HG02763 (cell line): Measurements from ENCODE around the gene CISD3.

ENCODE experiments used
- ATAC-seq: cut with Tn5 transposase; IDR thresholded peaks from one replicate; pipeline ENCODE4 v1.9.1; 2021; ENCODE audit warnings: mild to moderate bottlenecking, moderate library complexity; ENCODE audit not compliant: unreplicated experiment

CISD3 gene

DNA sequence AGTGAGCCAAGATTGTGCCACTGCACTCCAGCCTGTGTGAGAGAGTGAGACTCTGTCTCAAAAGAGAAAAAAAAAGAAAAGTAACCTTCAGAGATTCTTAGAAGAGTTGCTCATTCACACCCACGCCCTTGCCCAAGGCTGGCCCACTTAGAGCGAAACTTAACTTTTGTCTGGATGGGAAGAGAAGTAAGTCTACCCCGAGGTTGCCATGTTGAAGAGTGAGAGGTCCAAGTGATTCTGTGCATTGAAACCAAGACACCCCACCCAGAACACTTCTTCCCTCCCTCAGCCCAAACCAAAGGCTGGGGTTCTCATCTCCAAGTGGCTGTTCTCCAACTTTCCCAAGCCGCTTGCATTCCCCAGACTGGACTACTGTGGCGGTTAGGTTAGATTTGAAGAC is 2.4 kb upstream of the CISD3 start:
- ATAC-seq: no peak

DNA sequence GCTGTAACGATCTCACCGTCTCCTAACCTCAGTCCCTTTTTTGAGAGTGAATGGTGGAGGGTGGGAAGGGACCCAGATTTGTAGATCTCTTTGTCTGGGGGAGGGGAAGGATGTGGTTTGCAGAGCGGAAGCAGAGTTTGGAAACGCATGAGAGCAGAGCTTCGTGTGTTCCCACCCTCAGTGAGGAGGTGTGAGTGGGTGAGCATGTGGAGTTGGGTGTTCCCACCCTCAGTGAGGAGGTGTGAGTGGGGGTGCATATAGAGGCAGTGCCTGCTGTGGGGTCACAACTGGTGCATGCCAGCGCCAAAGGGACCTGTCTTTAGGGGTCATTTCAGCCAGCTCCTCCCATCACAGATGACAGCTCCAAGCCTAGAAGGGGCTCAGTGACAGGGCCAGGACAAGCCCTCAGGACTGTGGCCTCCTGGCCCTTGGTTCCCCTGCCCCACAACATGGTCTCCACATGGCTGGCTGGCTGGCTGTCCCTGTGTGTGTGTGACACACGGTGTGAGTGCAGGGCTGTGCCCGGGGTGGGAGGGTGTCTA is 1.8 kb upstream of the CISD3 start:
- no peak for ATAC-seq

DNA sequence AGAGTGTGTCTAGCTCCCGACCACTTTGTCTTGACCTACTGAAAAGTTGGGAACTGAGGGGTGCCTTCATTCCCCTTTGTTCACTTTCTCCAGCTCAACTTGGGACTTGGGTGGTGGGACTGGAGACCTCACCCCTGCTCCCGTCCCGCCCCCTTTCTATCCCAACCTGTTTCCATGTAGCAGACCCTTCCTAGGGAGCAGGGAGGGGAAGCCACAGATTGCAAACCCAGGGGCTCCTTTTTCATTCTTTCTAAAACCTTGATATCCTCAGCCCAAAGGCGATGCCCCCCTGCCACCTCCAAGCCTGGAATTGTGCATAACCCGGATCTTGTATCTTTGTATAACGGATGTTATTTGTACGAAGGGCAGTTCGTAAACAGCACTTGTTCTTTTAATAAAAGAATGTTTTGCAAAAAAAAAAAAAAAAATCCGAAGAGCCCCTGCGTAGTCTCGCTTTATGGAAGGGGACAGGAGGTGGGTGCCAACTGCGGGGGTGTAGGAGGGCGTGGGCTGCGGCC is 714 bp upstream of the CISD3 start:
- no peak for ATAC-seq

DNA sequence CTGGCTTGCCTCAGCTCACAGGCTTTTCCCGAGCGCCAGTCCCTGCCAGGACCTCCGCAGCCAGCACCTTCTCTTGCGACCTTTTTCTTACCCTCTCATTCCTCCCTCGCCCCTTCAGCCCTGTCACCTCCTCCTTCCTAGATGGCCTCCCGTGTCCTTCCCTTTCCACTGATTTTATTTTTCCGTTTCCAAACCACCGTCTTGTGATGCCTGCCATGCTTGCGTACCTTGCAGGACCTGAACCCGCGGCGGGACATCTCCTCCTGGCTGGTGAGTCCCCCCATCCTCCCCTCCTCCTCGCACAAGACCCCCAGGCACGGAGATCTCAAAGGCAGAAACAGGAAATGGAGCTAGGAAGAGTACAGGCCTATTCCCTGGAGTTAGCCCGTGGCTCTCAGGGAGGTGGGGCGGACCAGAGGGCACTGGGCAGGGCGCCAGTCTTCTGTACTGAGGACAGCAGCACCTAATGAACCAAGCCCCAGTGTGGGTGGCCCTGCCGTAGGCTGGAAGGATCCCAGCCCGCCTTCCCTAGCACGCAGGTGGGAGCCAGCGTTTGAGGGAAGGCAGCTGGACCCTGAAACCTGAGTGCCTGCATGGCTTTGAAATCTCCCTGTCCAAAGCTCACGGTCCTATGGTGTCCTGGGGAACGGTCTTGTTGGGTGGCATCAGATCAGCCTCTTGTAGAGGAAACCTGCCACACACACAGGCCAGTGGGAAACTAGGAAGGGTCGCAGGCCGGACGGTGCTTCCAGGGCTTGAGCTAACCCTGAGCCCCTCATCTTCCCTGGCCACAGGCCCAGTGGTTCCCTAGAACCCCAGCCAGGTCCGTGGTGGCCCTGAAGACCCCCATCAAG is 612 bp downstream of the CISD3 start:
- ATAC-seq: no peak

GRCh38 chr17:38731526-38732294 is 1.6 kb downstream of the CISD3 start:
- ATAC-seq: no peak

- no peak for ATAC-seq
These were observed 2.5 kb downstream of the CISD3 start for GRCh38 chr17:38732376-38733281.

- ATAC-seq: no peak
These were observed 3.3 kb downstream of the CISD3 start for GRCh38 chr17:38733282-38733981.

- ATAC-seq: no peak
These were observed 4.1 kb downstream of the CISD3 start for GRCh38 chr17:38733982-38734973.

GRCh38 chr17:38735161-38735997 is 5.2 kb downstream of the CISD3 start:
- ATAC-seq: no peak

DNA sequence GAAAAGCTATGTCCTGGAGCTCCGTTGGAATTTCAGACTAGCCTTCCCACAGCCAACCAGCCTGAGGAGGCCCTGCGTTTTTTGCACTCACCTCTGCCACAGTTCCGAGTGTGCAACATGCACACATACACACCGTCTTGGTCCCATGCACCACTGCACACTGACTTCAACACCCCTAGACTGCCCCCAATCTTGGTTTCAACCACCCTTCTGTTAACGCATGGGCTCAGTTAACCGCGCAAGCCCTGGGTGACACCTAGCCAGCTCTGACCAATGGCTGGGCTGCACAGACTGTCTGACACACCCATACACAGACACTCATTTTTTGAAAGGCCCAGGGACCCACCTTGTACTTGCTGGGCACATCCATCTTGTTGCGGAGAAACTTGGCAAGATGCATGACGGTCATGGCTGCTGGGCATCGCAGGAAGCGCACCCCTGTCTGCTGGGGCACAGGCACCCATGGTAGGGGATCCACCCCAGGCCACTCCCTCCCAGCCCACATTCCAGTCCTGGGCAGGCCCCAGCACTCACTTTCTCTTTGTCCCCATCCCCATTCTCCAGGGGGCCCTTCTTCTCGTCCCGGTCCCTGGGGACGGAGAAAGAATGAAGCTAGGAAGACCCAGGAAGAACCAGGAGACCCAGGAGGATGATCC is 8.0 kb downstream of the CISD3 start:
- ATAC-seq: no peak

DNA sequence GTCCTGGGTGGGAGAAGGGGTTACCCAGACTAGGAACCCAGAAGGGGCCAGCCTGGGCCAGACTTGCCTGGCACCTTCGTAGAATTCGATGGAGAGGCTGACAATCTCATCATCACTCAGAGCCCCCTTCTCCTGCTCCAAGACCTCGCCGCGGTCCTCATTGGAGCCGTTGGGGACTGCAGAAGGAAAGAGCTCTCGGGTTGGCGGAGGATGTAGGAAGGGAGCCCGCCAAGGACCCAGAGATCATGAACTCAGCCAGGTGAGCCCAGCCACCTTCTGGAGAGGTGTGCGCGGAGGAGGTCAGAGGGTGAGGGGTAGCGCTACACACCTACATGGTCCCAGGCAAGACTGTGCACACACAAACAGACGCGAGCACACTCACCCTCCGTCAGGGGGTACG is 8.5 kb downstream of the CISD3 start:
- ATAC-seq: no peak

DNA sequence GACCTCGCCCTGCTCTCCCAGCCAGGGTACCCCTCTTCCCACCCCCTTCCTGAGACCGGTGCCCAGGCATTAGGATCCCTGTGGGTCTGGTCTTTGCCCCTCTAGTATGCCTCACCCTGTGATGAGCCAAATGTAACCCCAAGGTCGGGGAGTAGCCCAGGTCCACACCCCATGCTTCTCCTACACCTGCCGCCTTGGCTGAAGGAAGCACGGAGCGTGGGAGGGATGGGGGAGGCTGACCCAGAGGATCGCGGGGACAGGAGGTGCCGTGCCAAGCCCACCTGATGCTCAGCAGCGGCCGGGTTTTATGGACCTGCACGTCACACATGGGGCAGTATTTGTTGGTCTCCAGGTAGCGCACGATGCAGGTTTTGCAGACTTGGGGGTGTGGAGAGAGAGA is 9.2 kb downstream of the CISD3 start:
- ATAC-seq: no peak

GRCh38 chr17:38740044-38740443 is 9.9 kb downstream of the CISD3 start:
- ATAC-seq: no peak

- no peak for ATAC-seq
These were observed 10.7 kb downstream of the CISD3 start for GRCh38 chr17:38740806-38741205.

DNA sequence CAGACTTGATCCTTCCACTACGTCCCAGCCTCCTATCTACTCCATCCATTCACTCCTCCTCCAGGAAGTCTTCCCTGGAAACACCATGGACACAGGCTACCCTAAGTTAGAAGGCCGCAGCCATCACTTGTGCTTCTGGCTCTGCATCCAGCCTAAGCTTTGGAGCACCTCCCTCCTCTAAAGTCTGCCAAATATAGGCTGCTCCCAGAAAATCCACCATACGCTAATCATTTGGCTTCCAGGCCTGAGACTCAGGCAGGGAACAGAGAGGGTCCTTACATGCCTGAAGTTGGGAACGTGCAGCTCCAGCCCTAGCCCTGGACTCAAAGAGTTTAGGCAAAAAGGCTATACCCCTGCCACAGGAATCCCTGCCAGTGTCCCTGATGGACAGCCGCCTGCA is 11.3 kb downstream of the CISD3 start:
- ATAC-seq: no peak

DNA sequence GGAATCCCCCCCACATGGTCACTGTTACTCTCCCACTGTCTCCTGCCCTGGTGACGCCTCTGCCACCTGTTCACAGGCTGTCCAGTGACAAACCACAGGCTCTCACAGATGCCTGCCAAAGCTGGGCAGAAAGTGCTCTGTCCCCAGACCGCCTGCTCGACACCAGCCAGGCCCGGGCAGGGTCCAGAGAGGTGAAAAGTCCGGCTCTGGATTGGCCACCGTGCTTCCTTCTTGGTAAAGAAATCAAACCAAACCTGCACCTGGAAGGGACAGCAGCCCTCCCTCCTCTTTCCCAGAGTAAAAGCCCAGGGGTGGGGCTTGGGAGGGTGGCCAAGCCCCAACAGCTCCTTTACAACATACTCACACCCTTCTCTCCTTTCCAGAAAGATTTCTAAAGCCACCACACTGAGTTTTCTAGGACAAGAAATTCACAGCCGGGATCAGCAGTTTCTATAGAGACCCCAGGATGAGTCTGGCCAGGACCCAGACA is 11.8 kb downstream of the CISD3 start:
- ATAC-seq: no peak
